HCT116 (cell line): Measurements from ENCODE around the gene PTPRR. TPM values are rescaled to one million over a fixed set of nuclear protein-coding genes. Genes with fewer than 3 reads are reported as not detected.

Experiments
- ATAC-seq: fragments of 200-7000 bp; cut with Tn5 transposase; 2 replicates; pipeline ENCODE4 v1.9.1; 2020; ENCODE audit warnings: mild to moderate bottlenecking, moderate library complexity
- BruUV-seq: library from RNA; stranded (reverse); fragments of 400-500 nt; replicated peaks from 2 replicates; lab custom pipeline; 2021; lab: Mats Ljungman, UMichigan
- CTCF ChIA-PET: fragments of 300-600 bp; sonication (Branson Sonifier 250); formaldehyde crosslinking; loops from one replicate; lab custom pipeline; 2021; ENCODE audit warnings: antibody characterized with exemption; lab: Charles Lee
- POLR2A ChIA-PET: fragments of 300-600, 350-600 bp; sonication (Branson Sonifier 250); formaldehyde crosslinking; loops from one replicate; lab custom pipeline; 2021; ENCODE audit warnings: antibody characterized with exemption; lab: Charles Lee
- RAD21 ChIA-PET, 2 experiments: fragments of 300-600 bp; sonication (Branson Sonifier 250); formaldehyde crosslinking; loops; one replicate each; lab custom pipeline; 2023; ENCODE audit warnings: low total read pairs in 2 of 2; ENCODE audit not compliant: uncharacterized antibody in 2 of 2, unreplicated experiment in 2 of 2, low non-redundant PET in 1 of 2; lab: Charles Lee
- DNase-seq: peaks from one replicate; pipeline ENCODE4 v3.0.0-alpha.2; 2010; ENCODE audit warnings: low read depth, low spot score
- H2AFZ ChIP-seq: fragments of 200-600 bp; shearing (Covaris generic), sonication (generic); 2 replicates; pipeline ENCODE4 v1.6.1; 2017; ENCODE audit warnings: low read depth, mixed run types, mixed read lengths, antibody characterized with exemption, low read length; ENCODE audit not compliant: poor library complexity, severe bottlenecking
- H3K27ac ChIP-seq: 2 replicates; pipeline ENCODE4 v1.5.1; 2012; ENCODE audit warnings: low read depth, low read length
- H3K27me3 ChIP-seq: fragments of 200-600 bp; sonication (generic); 2 replicates; pipeline ENCODE4 v1.6.1; 2016; ENCODE audit warnings: mixed run types, low read length, mixed read lengths; ENCODE audit not compliant: insufficient read depth
- H3K36me3 ChIP-seq, 2 experiments: fragments of 200-500 bp in 1 of 2; fragments of 200-600 bp in 1 of 2; sonication (Bioruptor generic) in 1 of 2; sonication (generic) in 1 of 2; 2 replicates each; pipeline versions ENCODE4 v1.5.1 to v1.6.1; 2014 to 2016; ENCODE audit warnings: low read length in 2 of 2, inconsistent platforms in 1 of 2, mixed read lengths in 1 of 2, mixed run types in 1 of 2; ENCODE audit not compliant: insufficient read depth in 2 of 2, control insufficient read depth in 1 of 2
- H3K4me1 ChIP-seq, 2 experiments: fragments of 200-600 bp in 1 of 2; sonication (generic) in 1 of 2; 2 replicates each; pipeline versions ENCODE4 v1.5.1 to v1.6.1; 2012 to 2017; ENCODE audit warnings: low read length in 2 of 2, inconsistent platforms in 1 of 2, mild to moderate bottlenecking in 1 of 2, mixed read lengths in 1 of 2, mixed run types in 1 of 2, moderate library complexity in 1 of 2; ENCODE audit not compliant: insufficient read depth in 2 of 2, control insufficient read depth in 1 of 2
- H3K4me2 ChIP-seq: fragments of 200-600 bp; sonication (generic); 2 replicates; pipeline ENCODE4 v1.6.1; 2017; ENCODE audit warnings: mixed run types, low read length, mixed read lengths
- H3K4me3 ChIP-seq, 2 experiments: fragments of 200-600 bp in 1 of 2; sonication (generic) in 1 of 2; replicated peaks in 1 of 2; 2 replicates each; pipeline ENCODE4 v1.5.1; 2011 to 2016; ENCODE audit warnings: low read length in 2 of 2, control low read depth in 1 of 2, low read depth in 1 of 2, mild to moderate bottlenecking in 1 of 2, mixed read lengths in 1 of 2, mixed run types in 1 of 2
- H3K79me2 ChIP-seq: fragments of 200-600 bp; sonication (generic); 2 replicates; pipeline ENCODE4 v1.6.1; 2017; ENCODE audit warnings: mild to moderate bottlenecking, mixed run types, low read length, moderate library complexity, mixed read lengths; ENCODE audit not compliant: insufficient read depth
- H3K9ac ChIP-seq: fragments of 200-600 bp; sonication (generic); 2 replicates; pipeline ENCODE4 v1.6.1; 2016; ENCODE audit warnings: low read length, mixed read lengths
- H3K9me2 ChIP-seq: fragments of 200-600 bp; sonication (generic), shearing (Covaris generic); 2 replicates; pipeline ENCODE4 v1.6.1; 2017; ENCODE audit warnings: mixed run types, mild to moderate bottlenecking, moderate library complexity; ENCODE audit not compliant: insufficient read depth
- H3K9me3 ChIP-seq, 2 experiments: fragments of 200-500 bp in 1 of 2; fragments of 200-600 bp in 1 of 2; sonication (Bioruptor generic) in 1 of 2; sonication (generic) in 1 of 2; 2 replicates each; pipeline ENCODE4 v1.6.1; 2014 to 2017; ENCODE audit warnings: low read length in 2 of 2, mixed read lengths in 2 of 2, inconsistent platforms in 1 of 2, low read depth in 1 of 2, mild to moderate bottlenecking in 1 of 2, mixed run types in 1 of 2, moderate library complexity in 1 of 2; ENCODE audit not compliant: control insufficient read depth in 1 of 2, insufficient read depth in 1 of 2
- H4K20me1 ChIP-seq: fragments of 200-600 bp; sonication (generic), shearing (Covaris generic); 2 replicates; pipeline ENCODE4 v1.6.1; 2017; ENCODE audit warnings: mixed run types, mild to moderate bottlenecking, moderate library complexity; ENCODE audit not compliant: insufficient read depth
- CEBPB ChIP-seq: IDR thresholded peaks from 2 replicates; pipeline ENCODE4 v1.6.1; 2012; ENCODE audit warnings: low read depth
- CTCF ChIP-seq, 3 experiments: fragments of 200-600 bp in 1 of 3; sonication (generic) in 1 of 3; IDR thresholded peaks in 2 of 3; conservative IDR thresholded peaks in 1 of 3; 2 replicates each; pipeline ENCODE4 v1.5.1; 2012 to 2017; ENCODE audit warnings: low read depth in 2 of 3, low read length in 2 of 3, antibody characterized with exemption in 1 of 3, borderline replicate concordance in 1 of 3, control low read depth in 1 of 3, mild to moderate bottlenecking in 1 of 3, mixed read lengths in 1 of 3, mixed run types in 1 of 3, moderate library complexity in 1 of 3; ENCODE audit not compliant: insufficient read depth in 1 of 3
- EGR1 ChIP-seq: IDR thresholded peaks from 2 replicates; pipeline ENCODE4 v1.6.1; 2012; ENCODE audit warnings: low read depth
- EZH2phosphoT487 ChIP-seq: fragments of 200-600 bp; IDR thresholded peaks from 2 replicates; pipeline ENCODE4 v1.6.1; 2018; ENCODE audit warnings: antibody characterized with exemption, borderline replicate concordance
- SIN3A ChIP-seq: IDR thresholded peaks from 2 replicates; pipeline ENCODE4 v1.6.1; 2012; ENCODE audit warnings: low read depth
- SP1 ChIP-seq: IDR thresholded peaks from 2 replicates; pipeline ENCODE4 v1.6.1; 2012; ENCODE audit warnings: low read depth
- SRF ChIP-seq: IDR thresholded peaks from 2 replicates; pipeline ENCODE4 v1.6.1; 2012; ENCODE audit warnings: low read depth
- TCF7L2 ChIP-seq: IDR thresholded peaks from 2 replicates; pipeline ENCODE4 v1.7.0; 2011; ENCODE audit warnings: borderline replicate concordance, inconsistent platforms; ENCODE audit not compliant: insufficient read depth, insufficient read length; ENCODE audit errors: extremely low read depth
- ZBTB33 ChIP-seq: IDR thresholded peaks from 2 replicates; pipeline ENCODE4 v1.6.1; 2011; ENCODE audit warnings: mild to moderate bottlenecking, low read length, moderate library complexity; ENCODE audit not compliant: insufficient replicate concordance; ENCODE audit errors: extremely low read depth
- intact Hi-C: fragments of 100-400 bp; cut with micrococcal nuclease; formaldehyde crosslinking; loops from 2 replicates; pipeline ENCODE4 v1.10.0; 2022
- total RNA-seq: library from RNA; stranded (reverse); gene quantifications from one replicate; pipeline ENCODE4 v1.2.1, GENCODE V29; 2021; ENCODE audit not compliant: unreplicated experiment

The PTPRR gene
- total RNA-seq, 1 experiment from 2014 or later: 0.27 TPM

GRCh38 chr12:70854138-70854537, 66.4 kb downstream of the PTPRR start:
- ATAC-seq (no peak), DNase-seq (no peak)
- Histone ChIP-seq H3K4me2 (no peak overlapping the region), H2AFZ (no peak overlapping the region), H3K27ac (no peak overlapping the region), H3K9me3 (no peaks in the 10 kb centered on the region), H3K27me3 (no peaks in the 10 kb centered on the region), H3K79me2 (no peaks in the 10 kb centered on the region), H3K9ac (no peak overlapping the region), H3K4me3 (no peak overlapping the region), H3K9me2 (no peaks in the 10 kb centered on the region), H3K36me3 (no peaks in the 10 kb centered on the region), H4K20me1 (no peaks in the 10 kb centered on the region), H3K4me1 (no peaks in the 10 kb centered on the region)
- ChIA-PET POLR2A (no interaction called here), RAD21 (no interaction called here), CTCF (no interaction called here)
- no peak for TF ChIP-seq CEBPB
- TF ChIP-seq TCF7L2: no peak
- TF ChIP-seq EZH2phosphoT487: no peak
- TF ChIP-seq SIN3A: no peak
- no peak for TF ChIP-seq CTCF (IDR thresholded peaks at IDR 0.05 in 2 of 3, conservative IDR thresholded peaks at IDR 0.05 in 1 of 3; ENCODE audit: borderline replicate concordance in 1 of 3, insufficient read depth in 1 of 3, low read depth in 2 of 3, low read length in 2 of 3)
- TF ChIP-seq ZBTB33: no peak
- TF ChIP-seq EGR1: no peak
- TF ChIP-seq SRF: no peak
- no peak for TF ChIP-seq SP1
- intact Hi-C loops: loop anchor here (5.0 kb wide), 1 partner anchor 158 kb away; no protein-coding TSS in a partner anchor
- BruUV-seq: no TSS peak
